ENCODE results near the gene RBMS3.
A peak's percentile ranks its signal among the peaks of the same experiment; 100 is the strongest.
"Not testable (repeated sequence)": the region's sequence is repeated elsewhere in the genome, so short reads cannot be mapped to it uniquely, and the experiment has no call there.

Gene RBMS3

DNA sequence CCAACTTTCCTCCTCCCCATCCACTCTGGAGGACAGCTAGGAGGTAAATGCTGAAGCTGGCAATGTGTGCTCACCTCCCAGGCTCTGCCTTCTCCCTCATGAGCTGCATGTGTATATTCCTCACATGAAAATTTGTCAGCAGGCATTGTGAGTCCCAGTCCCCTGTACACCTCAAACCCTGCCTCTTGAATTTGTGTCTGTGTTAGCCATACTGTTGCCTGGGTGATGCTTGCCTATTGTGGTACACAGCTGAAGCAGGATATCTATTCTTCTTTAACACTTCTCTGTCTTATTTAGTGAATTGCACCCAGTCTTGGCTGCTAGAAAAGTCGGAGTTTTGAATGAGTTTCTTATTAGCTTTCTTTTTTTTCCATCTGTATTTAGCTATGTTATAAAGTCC lies 739.5 kb downstream of the RBMS3 start:
- DNase-seq (ENCODE audit: low read depth in 3 of 3), result no peak

DNA sequence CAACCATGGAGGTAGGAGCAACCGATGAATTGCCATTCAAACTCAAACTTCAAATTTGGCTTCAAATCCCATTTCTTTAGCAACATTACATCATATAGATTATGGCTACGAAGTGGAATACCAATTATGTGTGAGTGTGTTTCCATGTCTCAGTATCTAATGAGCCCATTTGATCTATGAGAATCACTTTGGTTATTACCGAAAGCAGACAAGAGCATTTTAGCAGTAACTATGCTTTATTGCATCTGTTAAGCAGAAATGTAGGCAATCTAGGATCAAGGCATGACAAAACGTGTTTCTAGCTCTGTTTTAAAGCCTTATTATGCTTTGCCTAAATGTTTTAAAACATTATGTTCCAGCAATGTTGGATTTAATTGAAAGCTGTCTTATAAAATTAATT lies 743.6 kb downstream of the RBMS3 start:
- no peak for DNase-seq (ENCODE audit: low read depth in 3 of 3)

DNA sequence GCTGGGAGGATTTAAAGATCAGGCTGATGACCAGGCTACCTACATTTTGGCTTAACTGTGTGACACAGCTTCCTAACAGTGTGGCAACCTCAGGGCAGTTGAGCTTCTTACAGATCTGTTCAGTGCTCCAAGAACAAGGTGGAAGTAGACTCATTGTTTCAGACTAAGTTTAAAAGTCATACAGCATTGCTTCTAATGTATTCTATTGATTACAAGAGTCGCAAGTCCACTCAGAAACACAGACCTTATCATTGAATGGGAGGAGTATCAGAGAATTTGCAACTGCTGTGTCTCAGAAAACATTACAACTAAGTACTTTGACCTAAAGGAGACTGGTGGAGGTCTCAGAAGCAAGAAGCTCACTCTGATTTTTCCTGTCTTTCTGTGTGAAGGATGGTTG lies 746.0 kb downstream of the RBMS3 start:
- DNase-seq (ENCODE audit: low read depth in 3 of 3), result no peak

- no peak for DNase-seq (ENCODE audit: low read depth in 3 of 3)
These were observed 753.5 kb downstream of the RBMS3 start for GRCh38 chr3:30034246-30034991.

DNA sequence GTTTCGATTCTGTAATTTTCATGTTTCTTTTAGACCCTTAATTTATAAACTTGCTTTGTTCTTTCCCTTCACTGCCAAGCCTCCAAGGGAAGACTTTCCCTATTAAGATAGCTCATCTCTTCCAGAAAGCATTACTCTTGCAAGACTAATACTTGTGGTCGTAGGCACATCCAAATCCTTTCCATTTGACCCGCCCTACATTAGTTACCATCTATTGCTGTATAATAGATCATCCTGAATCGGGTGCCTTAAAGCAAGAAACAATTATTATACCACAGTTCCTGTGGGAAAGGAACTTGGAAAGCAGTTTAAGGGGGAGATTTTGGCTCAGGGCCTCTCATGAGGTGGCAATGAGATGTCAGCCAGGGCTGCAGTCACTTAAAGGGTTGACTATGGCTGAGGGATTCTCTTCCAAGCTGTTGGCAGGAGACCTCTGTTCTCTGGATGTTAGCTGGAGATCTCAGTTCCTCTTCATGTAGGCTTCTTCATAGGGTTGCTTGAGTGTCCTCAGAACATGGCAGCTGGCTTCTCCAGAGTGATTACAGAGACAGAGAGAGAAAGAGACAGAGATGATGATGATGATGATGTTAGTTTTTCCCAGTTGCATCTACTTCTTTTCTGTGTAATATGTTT lies 755.2 kb downstream of the RBMS3 start:
- no peak for DNase-seq (ENCODE audit: low read depth in 3 of 3)

- DNase-seq (ENCODE audit: low read depth in 3 of 3), result no peak
These were observed 759.3 kb downstream of the RBMS3 start for GRCh38 chr3:30040126-30040525.

DNA sequence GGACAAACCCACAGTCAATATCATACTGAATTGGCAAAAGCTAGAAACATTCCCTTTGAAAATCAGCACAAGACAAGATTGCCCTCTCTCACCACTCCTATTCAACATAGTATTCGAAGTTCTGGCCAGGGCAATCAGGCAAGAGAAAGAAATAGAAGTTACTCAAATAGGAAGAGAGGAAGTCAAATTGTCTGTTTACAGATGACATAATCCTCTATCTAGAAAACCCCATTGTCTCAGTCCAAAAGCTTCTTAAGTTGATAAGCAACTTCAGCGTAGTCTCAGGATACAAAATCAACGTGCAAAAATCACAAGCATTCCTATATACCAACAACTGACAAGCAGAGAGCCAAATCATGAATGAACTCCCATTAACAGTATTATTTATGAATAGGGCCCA lies 760.6 kb downstream of the RBMS3 start:
- not testable (repeated sequence) for DNase-seq (ENCODE audit: low read depth in 3 of 3)

DNA sequence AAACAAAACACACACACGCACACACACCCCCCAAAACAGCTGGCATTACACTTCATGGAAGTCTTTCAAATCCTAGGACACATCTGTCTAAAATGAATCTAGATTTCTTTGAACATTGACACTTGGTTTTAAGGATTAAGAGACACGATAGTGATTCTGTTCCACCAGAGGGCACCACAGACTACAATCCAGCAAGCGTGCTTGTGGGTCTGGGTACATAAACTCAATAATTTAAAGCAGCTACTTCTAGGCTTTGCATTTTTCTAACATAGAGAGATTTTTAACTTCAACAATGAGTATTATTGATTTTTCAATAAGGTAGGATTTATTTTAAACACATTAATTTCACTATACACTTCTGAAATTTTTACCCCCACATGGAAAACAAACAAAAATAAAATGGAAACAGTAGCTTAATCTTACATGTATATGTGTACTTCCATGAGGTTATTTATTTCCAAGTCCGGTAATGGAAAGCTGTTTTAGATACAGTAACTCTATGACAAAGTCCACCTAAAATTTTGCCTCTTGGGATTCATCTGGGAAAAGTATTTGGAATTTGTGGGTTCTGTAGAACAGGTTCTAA lies 761.5 kb downstream of the RBMS3 start:
- DNase-seq (ENCODE audit: low read depth in 3 of 3), result peak; percentile 27 to 44 (median 29)

GRCh38 chr3:30042916-30043555 lies 762.2 kb downstream of the RBMS3 start:
- no peak for DNase-seq (ENCODE audit: low read depth in 3 of 3)

GRCh38 chr3:30044515-30044914 lies 763.6 kb downstream of the RBMS3 start:
- DNase-seq (ENCODE audit: low read depth in 3 of 3), result no peak

- no peak for DNase-seq (ENCODE audit: low read depth in 3 of 3)
These were observed 767.6 kb downstream of the RBMS3 start for GRCh38 chr3:30048431-30048830.

- DNase-seq (ENCODE audit: low read depth in 3 of 3), result not testable (repeated sequence)
These were observed 769.2 kb downstream of the RBMS3 start for GRCh38 chr3:30050116-30050515.

DNA sequence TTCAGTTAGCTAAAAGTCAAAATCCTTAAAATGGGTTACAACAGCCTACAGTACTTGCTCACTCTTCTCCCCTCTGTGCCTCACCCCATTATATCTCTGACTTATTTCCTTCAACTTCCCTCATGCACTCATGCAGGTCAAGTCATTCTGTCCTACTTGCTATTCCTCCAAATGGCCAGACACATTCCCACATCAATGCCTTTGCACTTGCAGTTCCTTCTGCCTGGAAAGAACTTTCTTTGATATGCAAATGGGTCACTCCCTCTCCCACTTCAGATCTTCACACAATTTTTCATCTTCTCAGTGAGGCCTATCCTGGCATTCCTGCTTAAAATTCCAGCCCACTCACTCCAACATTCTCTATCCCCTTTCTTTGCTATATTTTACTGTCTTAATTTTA lies 778.4 kb downstream of the RBMS3 start:
- no peak for DNase-seq (ENCODE audit: low read depth in 3 of 3)

Measured in stimulated activated CD4-positive, alpha-beta T cell treated with anti-CD3 and anti-CD28 coated beads, TNF-alpha, amount 100 ng/mL, for 48 hours (primary cell).